AG08395 (cell line): ENCODE results near the gene SNPH.

Experiments used
- DNase-seq: peaks from one replicate; pipeline ENCODE4 v3.0.0; 2012; ENCODE audit warnings: mixed read lengths, low spot score

Gene SNPH

GRCh38 chr20:1265226-1265915 lies 723 bp upstream of the SNPH start:
- DNase-seq, result no peak

- no peak for DNase-seq
Observed at GRCh38 chr20:1265916-1266166, 253 bp upstream of the SNPH start.

GRCh38 chr20:1267161-1267560 lies 1.1 kb downstream of the SNPH start:
- no peak for DNase-seq

- DNase-seq, result no peak
Observed at GRCh38 chr20:1267809-1268374, 1.8 kb downstream of the SNPH start.

GRCh38 chr20:1269235-1269634 lies 3.1 kb downstream of the SNPH start:
- no peak for DNase-seq

- no peak for DNase-seq
Observed at GRCh38 chr20:1269850-1270249, 3.8 kb downstream of the SNPH start.

GRCh38 chr20:1272368-1273100 lies 6.4 kb downstream of the SNPH start:
- no peak for DNase-seq

- DNase-seq, result no peak
Observed at GRCh38 chr20:1273366-1273765, 7.3 kb downstream of the SNPH start.

- DNase-seq, result no peak
Observed at GRCh38 chr20:1274485-1275311, 8.6 kb downstream of the SNPH start.

GRCh38 chr20:1275919-1276318 lies 9.8 kb downstream of the SNPH start:
- no peak for DNase-seq

GRCh38 chr20:1277529-1278322 lies 11.6 kb downstream of the SNPH start:
- no peak for DNase-seq

- no peak for DNase-seq
Observed at GRCh38 chr20:1278993-1279392, 12.9 kb downstream of the SNPH start.

- DNase-seq, result no peak
Observed at GRCh38 chr20:1280195-1281102, 14.4 kb downstream of the SNPH start.

- no peak for DNase-seq
Observed at GRCh38 chr20:1281279-1282057, 15.4 kb downstream of the SNPH start.

- DNase-seq, result no peak
Observed at GRCh38 chr20:1282966-1283365, 16.9 kb downstream of the SNPH start.

GRCh38 chr20:1283522-1284510 lies 17.7 kb downstream of the SNPH start:
- DNase-seq, result no peak

- no peak for DNase-seq
Observed at GRCh38 chr20:1286267-1287024, 20.4 kb downstream of the SNPH start.

- no peak for DNase-seq
Observed at GRCh38 chr20:1287306-1287705, 21.2 kb downstream of the SNPH start.
